Activated naive CD4-positive, alpha-beta T cell treated with anti-CD3 and anti-CD28 coated beads, Interleukin-2, amount 50 U/mL, for 16 hours (primary cell): Measurements from ENCODE around the gene KCNN2.

Experiments
- DNase-seq: peaks from one replicate; pipeline ENCODE4 v3.0.0-alpha.2; 2020

Gene KCNN2

GRCh38 chr5:114362977-114363761 is 1.3 kb downstream of the KCNN2 start:
- DNase-seq: no peak

- no peak for DNase-seq
These were observed 2.0 kb downstream of the KCNN2 start for GRCh38 chr5:114363837-114364236.

- no peak for DNase-seq
These were observed 5.2 kb downstream of the KCNN2 start for GRCh38 chr5:114367029-114367428.

GRCh38 chr5:114369680-114370417 is 8.0 kb downstream of the KCNN2 start:
- DNase-seq: no peak

GRCh38 chr5:114377050-114377844 is 15.4 kb downstream of the KCNN2 start:
- no peak for DNase-seq

DNA sequence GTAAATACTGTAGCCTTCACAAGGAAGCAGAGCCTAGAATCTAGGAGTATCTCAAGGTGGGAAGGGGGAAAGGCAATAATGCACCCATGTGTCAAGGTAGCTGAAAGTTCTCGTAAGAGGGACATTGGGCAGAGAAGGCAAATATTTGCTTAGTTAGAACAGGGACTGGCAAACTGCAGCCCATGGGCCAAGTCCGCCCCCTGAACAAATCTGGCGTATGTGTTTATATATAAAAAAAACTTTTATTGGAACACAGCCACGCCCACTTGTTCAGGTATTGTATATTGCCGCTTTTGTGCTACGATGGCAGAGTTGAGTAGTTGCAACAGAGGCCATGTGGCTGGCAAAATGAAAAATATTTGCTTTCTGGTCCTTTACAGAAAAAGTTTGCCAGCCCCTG is 16.1 kb downstream of the KCNN2 start:
- no peak for DNase-seq

DNA sequence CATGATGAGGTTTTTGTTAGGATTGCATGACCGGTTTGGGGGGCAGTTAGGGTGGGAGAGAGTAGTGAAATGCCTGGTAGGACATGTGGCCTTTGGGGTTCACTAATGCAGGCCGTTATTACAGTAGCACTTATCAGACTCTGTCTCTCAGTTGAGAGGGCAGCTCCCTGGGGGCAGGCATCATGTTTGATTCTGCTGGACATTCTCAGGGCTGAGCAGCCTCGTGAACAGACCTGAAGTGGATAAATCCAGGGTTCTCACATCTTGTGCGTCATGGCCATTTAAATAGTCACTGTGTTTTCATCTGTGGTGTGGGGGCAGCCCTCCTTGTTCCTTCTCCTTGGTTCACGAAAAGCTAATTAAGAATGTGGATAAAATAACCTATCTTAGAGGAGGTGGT is 18.9 kb downstream of the KCNN2 start:
- no peak for DNase-seq

- no peak for DNase-seq
These were observed 25.6 kb downstream of the KCNN2 start for GRCh38 chr5:114387433-114387832.

DNA sequence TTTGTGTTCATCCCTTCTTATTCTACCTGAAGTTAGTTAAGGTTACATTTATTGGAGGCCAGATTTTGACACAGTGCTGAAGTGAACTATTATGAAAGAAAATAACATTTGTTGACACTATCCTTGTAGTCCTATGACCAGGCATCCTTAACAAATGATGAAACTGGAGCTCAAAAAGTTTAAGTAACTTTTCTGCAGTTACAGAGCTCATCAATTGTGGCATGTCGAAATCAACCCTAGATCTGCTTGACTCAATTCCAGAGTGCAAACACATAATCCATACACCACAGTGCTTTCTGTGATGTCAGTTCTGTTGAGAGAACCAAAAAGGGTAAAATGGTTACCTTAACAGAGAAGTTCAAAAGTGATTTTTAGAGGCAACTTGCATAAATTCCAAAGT is 28.6 kb downstream of the KCNN2 start:
- DNase-seq: no peak

GRCh38 chr5:114391321-114391720 is 29.5 kb downstream of the KCNN2 start:
- no peak for DNase-seq

DNA sequence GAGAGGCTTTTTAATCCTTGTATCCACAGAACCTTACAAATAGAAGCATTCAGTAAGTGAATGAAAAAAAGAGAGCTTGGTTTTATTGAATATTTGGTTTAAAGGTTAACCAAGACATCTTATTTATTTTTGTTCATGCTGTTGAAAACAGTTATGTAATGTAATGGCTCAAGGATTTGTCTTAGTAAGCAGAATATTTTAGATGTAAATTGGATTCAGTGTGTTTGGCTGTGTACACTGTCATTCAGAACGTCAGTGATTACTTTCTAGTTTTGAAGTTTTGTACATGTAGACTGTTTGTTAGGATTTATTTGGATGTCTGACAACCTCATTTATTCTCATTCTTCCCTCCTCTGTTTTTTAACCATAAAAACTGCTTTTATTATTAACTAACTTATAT is 31.3 kb downstream of the KCNN2 start:
- no peak for DNase-seq

- DNase-seq: no peak
These were observed 40.3 kb downstream of the KCNN2 start for GRCh38 chr5:114402206-114402605.

- no peak for DNase-seq
These were observed 45.9 kb downstream of the KCNN2 start for GRCh38 chr5:114407783-114408182.

DNA sequence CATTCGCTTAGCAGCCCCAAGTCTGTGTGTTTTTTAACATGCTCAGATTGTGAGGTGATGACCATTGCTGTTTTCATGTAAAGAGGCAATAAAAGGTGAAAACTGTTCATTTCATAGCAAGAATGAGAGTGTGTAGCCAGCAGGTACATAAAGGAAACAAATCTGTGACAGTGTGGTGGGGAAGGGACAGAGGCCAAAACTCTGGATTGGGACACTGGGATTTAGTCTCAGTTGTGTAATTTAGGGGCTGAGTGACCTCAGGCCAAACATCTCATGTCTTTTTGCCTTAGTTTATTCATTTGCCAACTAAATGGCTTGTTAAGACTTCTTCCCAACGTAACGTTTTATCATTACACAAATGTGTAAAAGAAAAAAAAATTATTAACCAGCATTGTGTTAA is 47.0 kb downstream of the KCNN2 start:
- no peak for DNase-seq

DNA sequence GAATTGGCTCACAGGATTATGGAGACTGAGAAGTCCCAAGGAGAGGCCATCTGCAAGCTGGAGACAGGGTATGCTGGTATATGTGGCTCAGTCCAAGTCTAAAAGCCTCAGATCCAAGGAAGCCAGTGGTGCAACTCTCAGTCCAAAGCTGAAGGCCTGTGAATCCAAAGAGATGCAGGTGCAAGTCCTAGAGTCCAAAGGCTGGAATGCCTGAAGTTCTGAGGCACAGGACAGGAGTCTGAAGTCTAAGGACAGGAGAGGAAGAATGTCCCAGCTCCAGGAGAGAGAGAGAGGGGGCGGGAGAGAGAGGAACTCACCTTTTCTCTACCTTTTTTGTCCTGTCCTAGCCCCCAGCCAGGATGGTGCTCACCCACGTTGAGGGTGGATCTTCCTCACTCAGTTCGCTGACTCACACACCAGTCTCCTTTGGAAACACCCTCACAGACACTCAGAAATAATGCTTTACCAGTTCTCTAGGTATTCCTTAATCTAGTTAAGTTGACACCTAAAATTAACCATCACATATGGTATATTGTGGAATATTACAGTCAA is 49.6 kb downstream of the KCNN2 start:
- DNase-seq: no peak

- DNase-seq: no peak
These were observed 50.8 kb downstream of the KCNN2 start for GRCh38 chr5:114412510-114413171.

GRCh38 chr5:114415760-114416159 is 53.9 kb downstream of the KCNN2 start:
- DNase-seq: no peak

GRCh38 chr5:114416254-114416653 is 54.4 kb downstream of the KCNN2 start:
- no peak for DNase-seq

- DNase-seq: no peak
These were observed 55.6 kb downstream of the KCNN2 start for GRCh38 chr5:114417519-114417918.

GRCh38 chr5:114418176-114419066 is 56.6 kb downstream of the KCNN2 start:
- DNase-seq: no peak

DNA sequence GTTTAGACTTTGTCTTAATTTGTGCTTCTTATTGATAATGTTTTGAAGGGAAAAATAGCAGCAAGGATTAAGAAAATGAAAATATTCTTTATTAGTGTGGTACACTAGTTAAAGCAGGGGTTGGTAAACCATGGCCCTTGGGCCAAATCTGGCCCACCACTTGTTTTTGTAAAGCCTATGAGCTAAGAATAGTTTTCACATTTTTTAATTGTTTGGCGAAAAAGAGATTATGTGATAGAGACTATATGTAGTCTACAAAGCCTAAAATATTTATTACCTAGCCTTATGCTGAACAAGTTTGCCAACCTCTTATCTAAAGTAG is 57.2 kb downstream of the KCNN2 start:
- DNase-seq: no peak

DNA sequence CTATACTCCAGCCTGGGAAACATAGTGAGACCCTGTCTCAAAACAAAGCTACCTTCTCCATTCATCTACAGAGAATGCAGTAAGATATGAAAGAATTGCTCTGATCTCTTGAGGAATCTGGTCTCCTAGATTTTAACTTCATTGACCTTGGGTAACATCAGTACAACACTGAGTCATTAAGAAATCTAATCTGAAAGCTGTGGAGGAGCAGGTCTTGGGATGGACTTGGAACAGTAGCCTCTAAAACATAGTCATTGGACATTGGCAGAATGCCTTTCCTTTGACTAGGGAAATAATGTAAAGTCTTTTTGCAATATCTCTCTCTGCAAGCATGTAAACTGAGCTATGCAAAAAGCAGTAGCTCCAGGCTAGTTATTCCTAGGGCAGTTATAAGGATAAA is 58.1 kb downstream of the KCNN2 start:
- DNase-seq: no peak
